Erythroblast (primary cell): ENCODE data around the gene TMEM82.

Source experiments
- DNase-seq, 2 experiments: peaks; one replicate each; lab custom pipeline; 2025; lab: John Stamatoyannopoulos, UW
- GATA1 ChIP-seq: IDR thresholded peaks from 2 replicates; pipeline ENCODE4 v1.6.1; 2011; ENCODE audit warnings: low read depth, mild to moderate bottlenecking, control low read depth, low read length, moderate library complexity
- POLR2A ChIP-seq: IDR thresholded peaks from 2 replicates; pipeline ENCODE4 v1.6.1; 2011; ENCODE audit warnings: mild to moderate bottlenecking, low read length

TMEM82 gene

DNA sequence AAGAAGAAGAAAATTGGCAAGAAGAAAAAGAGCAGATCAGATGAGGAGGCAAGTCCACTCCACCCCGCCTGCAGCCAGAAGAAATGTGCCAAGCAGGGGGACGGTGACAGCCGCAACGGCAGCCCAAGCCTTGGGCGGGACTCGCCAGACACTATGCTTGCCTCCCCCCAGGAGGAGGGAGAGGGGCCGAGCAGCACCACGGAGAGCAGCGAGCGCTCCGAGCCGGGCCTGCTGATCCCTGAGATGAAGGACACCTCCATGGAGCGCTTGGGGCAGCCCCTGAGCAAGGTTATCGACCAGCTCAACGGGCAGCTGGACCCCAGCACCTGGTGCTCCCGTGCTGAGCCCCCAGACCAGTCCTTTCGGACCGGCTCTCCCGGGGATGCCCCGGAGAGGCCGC is 15.3 kb upstream of the TMEM82 start:
- DNase-seq: no peak
- TF ChIP-seq POLR2A: no peak
- TF ChIP-seq GATA1: no peak

DNA sequence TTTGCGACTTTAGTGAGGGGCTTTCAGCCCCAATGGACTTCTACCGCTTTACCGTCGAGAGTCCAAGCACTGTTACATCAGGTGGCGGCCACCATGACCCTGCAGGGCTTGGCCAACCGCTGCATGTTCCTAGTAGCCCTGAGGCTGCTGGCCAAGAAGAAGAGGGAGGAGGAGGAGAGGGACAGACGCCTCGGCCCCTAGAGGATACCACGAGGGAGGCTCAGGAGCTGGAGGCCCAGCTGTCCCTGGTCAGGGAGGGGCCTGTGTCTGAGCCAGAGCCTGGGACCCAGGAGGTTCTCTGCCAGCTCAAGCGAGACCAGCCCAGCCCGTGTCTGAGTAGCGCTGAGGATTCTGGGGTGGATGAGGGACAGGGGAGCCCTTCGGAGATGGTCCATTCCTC is 14.9 kb upstream of the TMEM82 start:
- TF ChIP-seq POLR2A (no peak), GATA1 (no peak)

DNA sequence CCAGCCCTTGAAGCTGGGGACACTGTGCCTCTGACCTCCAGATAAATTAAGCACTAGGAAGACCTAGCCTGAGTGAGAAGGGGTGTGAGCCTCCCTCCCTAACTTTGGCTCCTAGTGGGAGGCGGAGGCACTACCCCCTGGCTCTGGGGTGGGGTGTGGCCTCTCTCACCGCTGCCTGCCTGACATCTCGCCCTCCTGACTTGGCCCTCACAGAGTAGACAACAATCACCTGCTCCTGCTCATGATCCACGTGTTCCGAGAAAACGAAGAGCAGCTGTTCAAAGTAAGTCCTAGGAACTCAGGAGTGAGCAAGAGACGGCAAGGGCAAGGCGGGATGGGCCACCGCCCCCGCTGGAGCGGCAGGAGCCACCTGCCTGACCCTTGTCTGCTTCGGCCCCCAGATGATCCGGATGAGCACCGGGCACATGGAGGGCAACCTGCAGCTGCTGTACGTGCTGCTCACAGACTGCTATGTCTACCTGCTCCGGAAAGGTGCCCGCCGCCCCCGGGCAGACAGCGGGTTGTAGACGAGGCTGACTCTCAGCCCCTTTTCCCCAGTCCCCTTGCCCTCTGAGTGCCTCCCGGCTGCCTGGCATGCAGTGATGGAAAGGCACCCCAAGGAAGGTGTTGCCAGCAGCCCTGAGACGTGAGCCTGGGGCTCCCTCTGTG is 14.3 kb upstream of the TMEM82 start:
- no peak for DNase-seq
- no peak for TF ChIP-seq POLR2A
- TF ChIP-seq GATA1: no peak

More for the DNA sequence above, 14.9 kb upstream of the TMEM82 start:
- no peak for DNase-seq

DNA sequence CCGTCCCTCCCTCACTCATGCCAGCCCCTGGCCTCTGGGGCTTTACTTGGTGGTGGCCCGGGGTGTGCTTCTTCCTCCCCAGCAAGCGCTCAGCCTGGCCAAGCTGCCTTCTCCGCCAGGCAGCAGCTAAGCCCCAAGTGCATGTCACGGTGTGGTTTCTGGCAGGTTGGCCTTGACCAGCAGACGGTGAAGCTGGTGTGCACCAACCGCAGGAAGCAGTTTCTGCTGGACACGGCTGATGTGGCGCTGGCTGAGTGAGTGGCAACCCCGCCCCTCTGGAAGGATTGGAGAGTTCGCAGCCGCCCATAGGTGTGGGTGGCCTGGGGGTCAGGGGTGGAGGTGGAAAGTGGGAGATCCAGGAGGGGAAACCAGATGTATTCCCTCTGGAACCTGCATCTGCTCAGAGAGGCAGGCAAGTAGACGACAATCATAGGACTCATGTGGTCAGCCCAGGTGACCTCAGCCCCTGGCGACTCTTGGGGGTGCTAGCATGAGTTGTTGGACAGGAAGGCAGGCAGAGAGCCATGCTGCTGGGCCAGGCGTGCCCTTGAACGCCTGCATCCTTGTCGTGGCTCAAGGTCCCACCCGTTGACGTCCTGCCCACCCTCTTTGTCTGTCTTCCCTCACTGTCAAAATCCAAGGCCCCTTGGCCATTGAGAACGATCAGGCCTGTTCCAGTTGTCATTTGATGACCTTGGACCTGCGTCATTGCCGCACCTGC is 13.2 kb upstream of the TMEM82 start:
- no peak for TF ChIP-seq GATA1
- no peak for TF ChIP-seq POLR2A
- DNase-seq: no peak

DNA sequence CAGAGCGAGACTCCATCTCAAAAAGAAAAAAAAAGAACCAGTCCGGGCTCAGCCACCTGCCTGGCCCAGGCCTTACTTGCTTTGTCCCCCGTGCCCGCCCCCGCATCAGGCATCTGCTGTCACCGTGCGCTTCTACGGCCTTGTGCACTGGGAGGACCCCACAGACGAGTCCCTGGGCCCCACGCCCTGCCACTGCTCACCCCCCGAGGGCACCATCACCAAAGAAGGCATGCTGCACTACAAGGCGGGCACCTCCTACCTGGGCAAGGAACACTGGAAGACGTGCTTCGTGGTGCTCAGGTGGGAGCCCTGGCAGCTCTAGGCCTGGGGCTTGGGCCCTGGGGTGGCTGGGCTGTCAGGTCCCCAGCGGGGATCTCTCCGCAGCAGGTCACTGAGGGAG is 11.9 kb upstream of the TMEM82 start:
- no peak for DNase-seq
- TF ChIP-seq POLR2A (no peak), GATA1 (no peak)

DNA sequence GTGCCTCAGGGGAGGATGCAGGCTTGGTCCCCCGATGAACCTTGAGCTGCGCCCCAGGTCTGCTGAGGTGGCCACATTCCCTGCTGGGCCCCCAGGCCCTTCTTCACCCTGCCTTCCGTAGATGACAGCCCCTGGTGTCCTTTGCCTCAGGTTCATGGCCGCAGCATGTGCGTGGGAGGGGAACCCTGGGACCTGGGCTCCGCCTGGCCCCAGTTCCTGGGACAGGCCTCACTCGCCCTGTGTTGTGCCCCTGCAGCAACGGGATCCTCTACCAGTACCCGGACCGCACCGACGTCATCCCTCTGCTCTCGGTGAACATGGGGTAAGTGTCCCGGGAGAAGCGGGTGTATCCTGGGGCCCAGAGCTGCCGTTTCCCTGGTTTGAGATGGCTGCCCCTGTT is 11.4 kb upstream of the TMEM82 start:
- DNase-seq: no peak
- TF ChIP-seq GATA1 (no peak), POLR2A (no peak)

DNA sequence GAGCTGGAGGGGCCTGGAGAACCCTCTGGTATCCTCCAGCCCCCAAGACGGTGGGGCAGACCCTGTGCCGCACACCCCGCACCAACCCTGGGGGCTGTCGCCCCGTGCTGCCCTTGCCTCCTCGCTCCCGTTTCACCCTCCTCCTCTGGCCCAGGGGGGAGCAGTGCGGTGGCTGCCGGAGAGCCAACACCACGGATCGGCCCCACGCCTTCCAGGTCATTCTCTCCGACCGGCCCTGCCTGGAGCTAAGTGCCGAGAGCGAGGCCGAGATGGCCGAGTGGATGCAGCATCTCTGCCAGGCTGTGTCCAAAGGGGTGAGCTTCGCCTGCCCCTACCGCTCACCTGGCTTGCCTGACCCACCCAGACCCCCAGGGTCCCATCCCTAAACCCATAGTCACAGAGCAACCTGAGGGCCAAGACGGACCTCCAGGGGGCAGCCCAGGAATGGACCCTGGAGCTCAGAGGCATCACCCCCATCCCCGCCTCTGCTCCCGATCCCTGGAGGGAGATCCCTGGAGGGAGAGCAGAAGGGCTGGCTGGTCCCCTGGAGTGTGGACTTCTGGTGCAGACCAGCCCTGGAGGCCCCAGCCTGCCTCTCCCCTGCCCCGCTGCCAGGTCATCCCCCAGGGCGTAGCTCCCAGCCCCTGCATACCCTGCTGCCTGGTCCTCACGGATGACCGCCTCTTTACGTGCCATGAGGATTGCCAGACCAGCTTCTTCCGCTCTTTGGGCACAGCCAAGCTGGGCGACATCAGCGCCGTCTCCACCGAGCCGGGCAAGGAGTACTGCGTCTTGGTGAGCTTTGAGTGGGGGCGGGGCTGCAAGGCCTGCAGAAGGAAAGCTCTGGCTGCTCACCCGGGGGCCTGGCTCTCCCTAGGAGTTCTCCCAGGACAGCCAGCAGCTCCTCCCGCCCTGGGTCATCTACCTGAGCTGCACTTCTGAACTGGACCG is 10.3 kb upstream of the TMEM82 start:
- DNase-seq: no peak
- TF ChIP-seq POLR2A (no peak), GATA1 (no peak)

DNA sequence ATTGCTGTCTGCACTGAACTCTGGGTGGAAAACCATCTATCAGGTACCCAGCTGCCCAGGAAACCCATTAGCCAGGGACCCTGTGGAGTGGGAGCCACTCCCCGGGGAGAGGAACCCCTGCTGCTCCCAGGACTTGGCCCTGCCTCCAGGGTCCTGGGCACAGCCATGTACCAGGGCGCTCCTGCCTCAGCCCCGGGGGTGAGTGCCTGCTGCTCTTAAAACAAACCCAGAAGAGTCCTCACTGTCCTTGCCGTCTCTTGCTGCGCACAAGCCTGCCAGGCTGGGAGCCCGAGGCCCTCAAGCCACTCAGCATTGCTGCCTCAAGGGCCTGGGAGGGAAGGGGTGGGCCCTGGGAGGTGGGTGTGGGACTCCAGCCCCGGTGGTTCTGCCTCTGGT is 9.6 kb upstream of the TMEM82 start:
- DNase-seq: no peak
- TF ChIP-seq GATA1 (no peak), POLR2A (no peak)

DNA sequence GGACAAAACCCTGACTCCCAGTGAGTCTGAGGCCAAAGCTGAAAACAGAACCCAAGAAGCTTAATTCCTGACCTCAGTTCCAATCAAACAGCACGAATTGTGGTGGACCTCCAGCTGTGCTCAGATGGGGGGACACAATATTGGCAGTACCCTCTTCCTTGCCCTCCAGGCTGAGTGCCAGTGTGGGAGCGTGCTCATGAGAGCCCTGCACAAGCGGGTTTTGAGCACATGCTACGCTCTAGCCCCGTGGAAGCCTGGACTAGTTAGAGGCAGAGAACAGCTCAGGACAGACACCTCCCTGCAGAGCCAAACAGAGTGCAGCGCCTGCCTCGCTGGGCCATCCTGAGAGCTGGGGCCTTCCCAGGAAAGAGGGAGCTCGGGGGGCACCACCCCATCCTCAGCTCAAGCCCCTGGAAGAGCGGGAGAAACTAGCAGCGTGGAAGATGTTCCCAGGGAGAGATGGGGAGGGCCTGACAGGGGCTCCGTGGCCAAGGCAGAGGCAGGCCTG is 9.0 kb upstream of the TMEM82 start:
- TF ChIP-seq POLR2A (no peak), GATA1 (no peak)
- no peak for DNase-seq

DNA sequence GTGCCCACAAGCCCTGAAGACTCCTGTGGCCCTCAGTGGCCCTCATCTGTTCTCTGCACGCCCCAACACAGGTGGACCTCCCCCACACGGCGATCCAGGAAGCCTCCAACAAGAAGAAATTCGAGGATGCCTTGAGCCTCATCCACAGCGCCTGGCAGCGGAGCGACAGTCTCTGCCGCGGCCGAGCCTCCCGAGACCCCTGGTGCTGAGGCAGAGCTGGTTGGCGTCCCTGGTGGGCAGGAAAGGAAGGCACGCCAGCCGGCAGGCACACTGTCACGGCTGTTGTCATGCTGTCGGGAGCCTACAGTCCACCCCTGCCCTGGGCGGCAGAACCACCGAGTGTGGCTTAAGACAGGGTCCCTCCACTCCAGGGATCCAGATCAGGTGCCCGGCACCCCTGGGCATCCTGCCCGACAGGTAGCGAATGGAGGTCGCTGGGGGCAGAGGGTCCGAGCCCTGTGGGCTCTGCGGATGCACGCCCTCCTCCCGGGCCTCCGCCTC is 8.5 kb upstream of the TMEM82 start:
- DNase-seq: no peak

DNA sequence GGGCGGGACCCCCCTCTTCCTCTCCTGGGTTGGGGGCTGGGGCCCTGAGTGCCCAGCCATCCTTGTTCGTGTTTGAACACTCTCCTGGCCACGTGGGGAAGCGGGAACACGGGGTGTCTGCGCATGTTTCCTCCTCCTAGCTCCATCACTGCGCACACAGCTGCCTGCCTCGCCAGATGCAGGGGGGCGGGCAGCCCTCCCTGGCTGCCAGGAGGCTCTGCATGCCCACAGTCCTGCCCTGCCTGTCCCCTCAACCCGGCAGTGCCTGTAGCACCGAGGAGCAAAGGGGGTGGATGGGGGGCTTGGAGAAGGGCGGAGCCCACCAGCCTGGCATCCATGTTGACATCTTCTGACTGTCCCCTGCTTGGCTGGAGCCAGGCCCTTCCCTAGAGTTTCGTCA is 8.0 kb upstream of the TMEM82 start:
- DNase-seq: no peak
- TF ChIP-seq POLR2A (no peak), GATA1 (no peak)

More for the DNA sequence above, 8.5 kb upstream of the TMEM82 start:
- TF ChIP-seq POLR2A (no peak), GATA1 (no peak)

DNA sequence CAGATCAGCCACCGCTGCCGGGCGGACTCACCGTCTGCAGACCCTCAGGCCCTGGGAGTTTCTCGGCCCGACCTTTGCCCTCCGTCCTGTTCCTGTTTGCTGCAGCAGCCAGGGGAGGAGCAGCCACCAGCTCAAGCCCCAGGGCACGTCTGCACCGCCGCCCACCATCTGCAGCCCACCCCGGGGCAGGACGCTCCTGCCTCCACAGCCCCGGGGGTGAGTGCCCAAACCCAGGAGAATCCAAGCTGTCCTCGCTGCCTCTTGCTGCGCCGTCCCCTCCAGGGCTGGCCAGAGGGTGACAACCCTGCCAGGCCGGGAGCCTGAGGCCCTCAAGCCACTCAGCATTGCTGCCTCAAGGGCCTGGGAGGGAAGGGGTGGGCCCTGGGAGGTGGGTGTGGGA is 7.4 kb upstream of the TMEM82 start:
- TF ChIP-seq POLR2A (no peak), GATA1 (no peak)
- no peak for DNase-seq

DNA sequence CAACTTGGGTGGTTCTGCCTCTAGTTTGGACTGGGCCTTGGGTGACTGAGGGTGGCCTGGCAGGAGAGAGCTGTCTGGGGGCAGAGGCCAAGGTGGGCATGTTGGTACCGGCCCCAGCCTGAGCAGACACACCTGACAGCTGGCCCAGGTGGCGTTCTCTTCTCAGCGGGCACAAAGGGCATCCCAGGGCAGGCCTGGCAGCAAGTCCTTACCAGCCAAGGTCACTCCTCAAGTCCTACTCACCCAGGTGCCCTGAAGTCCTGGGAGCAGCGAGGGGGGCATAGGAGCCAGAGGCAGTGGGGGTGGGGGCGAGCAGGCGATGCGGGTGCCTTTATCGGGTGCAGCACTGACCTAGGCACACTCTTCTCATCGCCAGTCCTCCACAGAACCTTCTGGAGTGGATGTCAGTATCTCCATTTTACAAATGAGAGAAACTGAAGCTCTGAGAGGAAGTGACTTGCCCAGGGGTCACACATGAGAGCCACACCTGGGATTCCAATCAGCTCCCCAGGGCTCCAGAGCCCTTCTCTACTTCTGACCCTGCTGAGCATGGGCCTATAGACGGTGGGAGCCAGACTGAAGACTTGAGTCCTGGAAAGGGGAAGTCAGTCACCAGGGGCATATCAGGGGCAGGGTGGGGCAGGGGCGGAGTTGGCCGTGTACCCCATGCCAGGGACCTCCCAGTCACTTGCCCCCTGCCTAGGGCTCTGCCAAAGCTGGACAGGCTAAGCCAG is 6.8 kb upstream of the TMEM82 start:
- DNase-seq: no peak
- TF ChIP-seq GATA1: no peak

DNA sequence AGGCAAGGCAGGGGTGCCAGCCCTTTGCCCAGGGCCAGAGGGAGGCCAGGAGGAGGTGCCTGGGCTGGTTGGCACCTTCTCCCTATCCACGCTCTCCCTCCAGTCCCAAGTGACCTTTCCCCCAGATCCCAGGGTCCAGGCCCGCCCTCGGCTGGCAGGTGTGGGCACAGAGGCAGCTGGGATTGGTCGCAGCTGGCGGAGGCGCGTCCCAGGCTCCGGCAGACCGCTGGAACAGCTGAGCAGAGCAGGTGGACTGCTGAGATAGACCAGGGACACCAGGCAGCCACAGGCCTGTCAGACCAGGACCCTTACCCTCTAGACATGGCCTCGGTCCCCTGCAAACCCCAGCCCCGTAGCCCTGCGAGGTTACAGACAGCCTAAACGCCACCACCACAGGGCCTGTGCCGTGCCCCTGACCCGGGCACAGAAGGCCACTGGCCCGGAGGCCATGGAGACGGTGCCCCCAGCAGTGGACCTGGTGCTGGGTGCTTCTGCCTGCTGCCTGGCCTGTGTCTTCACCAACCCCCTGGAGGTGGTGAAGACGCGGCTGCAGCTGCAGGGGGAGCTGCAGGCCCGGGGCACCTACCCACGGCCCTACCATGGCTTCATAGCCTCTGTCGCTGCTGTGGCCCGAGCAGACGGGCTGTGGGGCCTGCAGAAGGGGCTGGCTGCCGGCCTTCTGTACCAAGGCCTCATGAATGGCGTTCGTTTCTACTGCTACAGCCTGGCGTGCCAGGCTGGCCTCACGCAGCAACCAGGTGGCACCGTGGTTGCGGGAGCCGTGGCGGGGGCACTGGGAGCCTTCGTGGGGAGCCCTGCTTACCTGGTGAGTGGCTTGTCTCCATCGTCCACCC is 6.0 kb upstream of the TMEM82 start, which contains the start of gene SLC25A34:
Gene SLC25A34 (plus strand): TSS at position 221 of the 854 bp plus-strand sequence. CDS start 228 bp downstream, at position 449.
- TF ChIP-seq GATA1 (no peak), POLR2A (no peak)
- DNase-seq: no peak
